Testis (tissue), 2 donors: Measurements from ENCODE around the gene BCAT1.

Source experiments
- POLR2A ChIP-seq: fragments of 450-650 bp; IDR thresholded peaks from one replicate; pipeline ENCODE4 v1.6.1; 2017; ENCODE audit warnings: antibody characterized with exemption, mild to moderate bottlenecking, moderate library complexity
- TF ChIP-seq, protein P1 (sequence below), 3 experiments: fragments of 450-650 bp in 2 of 3; fragments of 200-600 bp in 1 of 3; sonication (generic) in 1 of 3; IDR thresholded peaks; one replicate each; pipeline ENCODE4 v1.5.1; 2016 to 2019; ENCODE audit warnings: antibody characterized with exemption in 3 of 3, mild to moderate bottlenecking in 2 of 3, moderate library complexity in 1 of 3

DNA sequence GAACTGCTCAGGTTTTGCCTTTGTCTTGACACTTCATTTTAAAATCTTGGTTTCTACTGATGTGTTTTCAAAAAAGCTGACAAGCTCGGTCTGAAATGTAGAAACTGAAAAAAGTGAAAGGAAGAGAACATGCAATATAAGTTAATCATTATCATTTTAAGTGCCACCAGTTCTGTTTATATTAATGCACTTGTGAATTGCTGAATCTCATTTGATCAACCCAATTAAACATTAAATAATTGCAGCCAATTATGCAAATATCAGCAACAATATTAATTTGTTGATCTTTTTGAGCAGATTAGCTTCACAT, 133.8 kb downstream of the BCAT1 start:
- no peak for TF ChIP-seq POLR2A
- TF ChIP-seq, protein P1, sequence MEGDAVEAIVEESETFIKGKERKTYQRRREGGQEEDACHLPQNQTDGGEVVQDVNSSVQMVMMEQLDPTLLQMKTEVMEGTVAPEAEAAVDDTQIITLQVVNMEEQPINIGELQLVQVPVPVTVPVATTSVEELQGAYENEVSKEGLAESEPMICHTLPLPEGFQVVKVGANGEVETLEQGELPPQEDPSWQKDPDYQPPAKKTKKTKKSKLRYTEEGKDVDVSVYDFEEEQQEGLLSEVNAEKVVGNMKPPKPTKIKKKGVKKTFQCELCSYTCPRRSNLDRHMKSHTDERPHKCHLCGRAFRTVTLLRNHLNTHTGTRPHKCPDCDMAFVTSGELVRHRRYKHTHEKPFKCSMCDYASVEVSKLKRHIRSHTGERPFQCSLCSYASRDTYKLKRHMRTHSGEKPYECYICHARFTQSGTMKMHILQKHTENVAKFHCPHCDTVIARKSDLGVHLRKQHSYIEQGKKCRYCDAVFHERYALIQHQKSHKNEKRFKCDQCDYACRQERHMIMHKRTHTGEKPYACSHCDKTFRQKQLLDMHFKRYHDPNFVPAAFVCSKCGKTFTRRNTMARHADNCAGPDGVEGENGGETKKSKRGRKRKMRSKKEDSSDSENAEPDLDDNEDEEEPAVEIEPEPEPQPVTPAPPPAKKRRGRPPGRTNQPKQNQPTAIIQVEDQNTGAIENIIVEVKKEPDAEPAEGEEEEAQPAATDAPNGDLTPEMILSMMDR (IDR thresholded peaks at IDR 0.05): no peak
